Activated gamma-delta T cell treated with Interleukin-2 at 50 U/mL for 16 hours (primary cell): ENCODE measurements around the gene SGSM1.
"Not testable (repeated sequence)": the region's sequence is repeated elsewhere in the genome, so short reads cannot be mapped to it uniquely, and the experiment has no call there.

Source experiments
- DNase-seq: peaks from one replicate; pipeline ENCODE4 v3.0.0-alpha.2; 2020

SGSM1 gene

DNA sequence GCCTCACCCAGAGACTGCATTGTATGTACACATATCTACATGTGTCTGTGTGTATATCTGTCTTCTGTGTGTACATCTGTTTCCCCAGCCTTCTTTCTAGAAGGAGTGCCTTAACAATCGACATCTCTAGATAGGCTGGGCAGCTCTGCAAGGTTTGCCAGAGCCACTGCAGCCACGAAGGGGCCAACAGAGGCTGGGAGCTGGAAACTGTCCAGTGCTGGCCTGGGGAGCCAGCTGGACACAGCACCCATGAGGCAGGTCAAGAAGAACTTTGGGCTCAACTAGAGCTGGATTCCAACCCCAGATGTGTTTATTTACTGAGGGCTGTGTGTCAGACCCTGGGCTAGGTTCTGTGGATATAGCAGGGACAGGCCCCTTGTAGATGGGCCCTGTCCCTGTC, 3.3 kb downstream of the SGSM1 start:
- no peak for DNase-seq

DNA sequence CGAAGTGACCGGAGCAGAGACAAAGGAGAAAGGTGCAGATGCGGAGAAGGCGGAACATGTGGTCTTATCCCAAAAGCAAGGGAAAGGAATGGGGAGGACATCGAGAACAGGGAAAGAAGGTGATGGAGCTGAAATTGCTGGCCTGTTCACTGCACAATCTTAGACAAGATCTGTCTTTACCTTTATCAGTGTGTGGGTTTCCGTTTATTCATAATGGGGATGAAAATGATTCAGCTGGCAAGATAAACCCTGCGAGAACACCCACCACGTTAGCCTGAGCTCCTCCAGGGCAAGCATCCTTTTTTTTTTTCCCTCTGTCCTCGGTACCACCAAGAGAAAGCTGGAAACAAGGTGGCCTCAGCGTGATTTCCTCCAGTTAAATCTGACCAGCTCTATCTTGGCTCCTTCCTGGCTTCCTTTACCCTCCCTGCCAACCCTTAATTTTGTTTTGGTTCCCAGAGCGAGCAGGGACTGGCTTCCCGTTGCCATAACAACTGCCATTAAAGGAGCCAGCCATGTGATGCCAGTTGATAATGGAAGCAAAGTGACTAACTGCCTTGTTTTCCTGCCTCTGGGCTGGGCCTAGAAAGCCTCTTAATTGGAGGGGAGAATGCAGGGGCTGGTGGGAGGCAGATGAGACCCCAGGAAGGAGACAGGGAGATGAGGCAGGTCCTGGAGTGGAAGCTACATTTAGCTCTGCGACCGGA, 4.2 kb downstream of the SGSM1 start:
- no peak for DNase-seq

DNA sequence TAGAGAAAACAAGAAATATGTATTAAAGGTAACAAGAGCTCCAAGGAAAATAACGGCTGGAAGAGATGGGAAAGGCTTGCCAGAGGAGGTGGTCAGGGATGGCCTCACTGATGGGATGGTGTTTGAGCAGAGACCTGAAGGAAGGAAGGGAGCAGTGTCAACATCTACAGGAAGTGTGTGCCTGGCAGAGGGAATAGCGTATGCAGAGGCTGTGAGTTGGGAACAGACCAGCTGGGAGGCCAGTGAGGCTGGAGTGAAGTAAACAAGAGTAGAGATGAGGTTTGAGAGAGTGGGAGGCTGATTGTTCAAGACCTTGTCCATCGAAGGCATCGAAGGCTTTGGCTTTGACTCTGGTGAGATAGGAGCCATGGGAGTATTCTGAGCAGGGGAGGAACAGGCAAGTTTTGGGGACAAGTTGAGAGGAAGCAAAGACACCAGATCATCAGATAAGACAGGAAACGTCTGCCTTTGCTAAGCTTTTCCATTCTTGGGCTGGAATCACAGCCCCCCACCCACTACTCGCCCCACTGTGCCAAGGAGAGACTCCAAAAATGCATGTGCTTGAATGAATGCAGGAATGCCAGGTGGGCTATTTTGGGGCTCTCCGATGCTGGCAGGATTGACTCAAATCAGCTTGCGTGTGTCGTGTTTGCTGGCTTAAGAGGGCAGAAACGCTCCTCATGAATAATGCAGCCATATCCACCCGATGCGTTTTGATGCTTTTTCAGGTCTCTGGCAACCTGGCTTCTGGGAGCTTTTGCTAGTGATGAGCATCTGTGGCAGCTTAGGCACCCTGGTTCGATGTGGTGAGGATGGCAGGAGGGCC, 7.2 kb downstream of the SGSM1 start:
- DNase-seq: no peak

DNA sequence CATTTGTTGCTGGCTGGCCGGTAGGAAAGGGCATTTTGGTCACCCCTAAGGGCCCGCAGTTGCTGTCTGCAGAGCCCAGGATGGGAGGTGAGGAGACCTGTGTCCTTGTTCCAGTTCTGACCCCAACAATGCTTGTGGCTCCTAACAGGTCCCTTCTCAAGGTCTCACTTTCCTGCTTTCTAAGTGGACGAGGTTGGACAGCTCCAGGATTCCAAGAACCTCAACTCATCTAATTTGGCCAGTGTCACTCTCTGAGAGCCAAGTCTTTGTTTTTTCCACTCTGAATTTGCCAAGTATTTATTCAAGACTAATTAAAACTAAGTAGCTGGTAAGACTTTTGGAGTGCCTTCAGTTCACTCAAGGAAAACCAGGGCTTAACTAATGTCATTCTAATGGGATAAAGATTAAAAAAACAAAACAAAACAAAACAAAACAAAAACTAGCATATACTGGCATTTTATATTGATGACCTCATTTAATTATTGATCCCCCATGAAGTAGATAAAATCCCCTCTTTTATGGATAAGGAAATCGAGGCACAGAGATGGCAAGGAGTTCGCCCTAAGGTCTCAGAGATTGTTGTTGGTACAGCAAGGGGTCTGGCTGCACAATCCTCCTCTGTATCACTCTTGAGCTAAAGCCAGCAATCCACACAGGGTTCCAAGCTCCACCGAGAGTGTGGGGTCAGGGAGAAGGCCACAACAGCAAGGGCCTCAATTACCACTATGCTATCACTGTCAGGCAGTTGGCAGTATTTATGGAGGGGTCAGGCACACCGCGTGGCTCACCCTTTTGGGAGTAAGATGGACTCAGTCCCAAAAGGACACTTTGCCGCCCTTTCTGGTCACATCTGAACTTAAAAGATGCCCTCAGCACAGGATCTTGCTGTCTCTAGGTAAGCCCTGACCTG, 8.1 kb downstream of the SGSM1 start:
- DNase-seq: no peak

DNA sequence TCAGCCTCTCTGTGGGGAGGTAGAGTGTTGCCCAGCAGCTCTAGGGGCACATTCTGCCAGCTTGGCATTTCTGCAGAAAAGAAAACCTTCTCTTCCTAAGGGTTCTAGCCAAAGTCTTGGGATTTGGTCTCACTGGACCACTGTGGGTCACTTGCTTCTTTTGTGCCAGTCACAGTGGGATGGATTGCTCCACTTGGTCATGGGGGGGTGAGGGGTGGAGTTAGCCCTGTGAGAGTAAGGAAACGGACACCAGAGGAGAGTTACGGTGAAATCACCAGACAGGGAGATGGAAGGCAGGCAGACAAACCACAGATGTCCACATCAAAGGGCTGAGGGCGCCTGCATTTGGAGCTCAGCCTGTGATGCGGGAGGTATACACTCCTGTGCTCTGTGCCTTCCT, 10.8 kb downstream of the SGSM1 start:
- DNase-seq: no peak

DNA sequence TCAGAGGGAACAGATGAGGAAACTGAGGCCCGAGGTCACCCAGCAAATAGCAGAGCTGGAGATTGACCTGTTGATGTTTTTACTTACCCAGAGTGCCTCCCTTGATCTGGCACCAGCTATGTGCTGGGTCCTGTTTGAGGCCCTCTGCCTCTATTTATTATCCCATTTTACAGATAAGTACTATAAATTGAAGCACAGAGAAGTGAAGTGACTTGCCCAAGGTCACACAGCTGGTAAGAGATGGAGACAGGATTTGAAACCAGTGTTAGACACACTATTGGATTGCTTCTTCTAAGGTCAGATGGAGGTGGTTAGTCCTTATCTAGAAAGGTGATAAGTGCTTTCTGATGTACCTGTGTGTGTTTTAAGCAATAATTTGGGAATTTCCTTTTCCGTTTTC, 13.5 kb downstream of the SGSM1 start:
- DNase-seq: no peak

DNA sequence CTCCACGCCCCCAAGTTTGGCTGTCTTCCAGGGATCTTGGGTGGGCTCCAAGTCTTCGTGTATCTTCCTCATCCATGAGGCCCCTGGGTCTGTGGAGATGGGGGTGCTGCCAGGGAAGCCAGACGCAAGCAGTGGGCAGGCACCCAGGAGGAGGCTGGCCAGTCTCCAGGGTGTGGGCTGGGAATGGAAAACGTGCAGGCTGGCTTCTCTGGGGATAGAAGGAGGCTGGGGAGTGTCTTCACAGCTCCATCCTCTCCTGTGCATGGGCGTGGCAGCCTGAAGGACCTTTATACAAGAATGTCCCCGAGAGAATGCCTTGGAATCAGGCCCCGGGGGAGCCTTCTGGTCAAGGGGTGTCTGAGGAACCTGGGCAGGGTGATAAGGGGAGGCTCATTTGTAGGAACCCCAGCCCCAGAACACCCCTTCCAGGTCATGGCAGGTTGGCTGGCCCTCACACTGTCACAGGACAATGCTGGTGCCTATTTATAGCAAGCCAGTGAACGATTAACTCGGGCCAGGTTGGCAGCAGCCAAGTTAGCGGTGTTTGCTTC, 14.0 kb downstream of the SGSM1 start:
- DNase-seq: no peak

DNA sequence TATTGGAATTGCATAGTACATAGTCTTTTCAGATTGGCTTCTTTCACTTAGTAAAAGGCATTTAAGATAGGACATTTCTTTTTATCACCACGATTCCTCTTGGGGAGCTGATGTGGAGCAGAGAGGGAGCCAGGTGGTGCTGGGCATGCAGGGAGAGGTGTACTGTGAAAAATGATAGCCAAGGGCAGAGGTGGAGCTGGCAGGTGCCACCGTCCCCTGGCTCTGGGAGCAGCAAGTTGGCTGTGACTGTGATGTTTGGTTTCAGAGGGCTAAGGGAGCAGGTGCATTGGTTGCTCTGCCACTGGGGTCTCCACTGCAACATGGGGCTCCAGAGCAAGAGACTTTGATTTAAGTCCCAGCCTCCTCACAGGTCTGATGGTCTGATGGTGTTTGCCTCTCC, 16.5 kb downstream of the SGSM1 start:
- no peak for DNase-seq

DNA sequence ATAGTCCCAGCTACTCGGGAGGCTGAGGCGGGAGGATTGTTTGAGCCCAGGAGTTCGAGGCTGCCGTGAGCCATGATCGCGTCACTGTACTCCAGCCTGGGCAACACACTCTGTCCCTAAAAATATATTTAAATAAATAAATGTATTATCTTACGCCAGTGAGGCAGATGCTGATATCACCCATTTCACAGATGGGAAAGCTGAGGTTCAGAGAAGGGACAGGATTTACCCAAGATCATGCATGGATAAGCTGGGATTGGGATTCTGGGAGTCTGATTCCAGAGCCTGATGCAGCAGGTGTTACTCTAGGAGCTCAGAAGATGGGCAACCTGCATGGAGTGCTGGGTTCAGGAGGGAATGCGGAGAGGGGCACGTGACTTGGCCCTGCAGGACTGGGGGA, 17.8 kb downstream of the SGSM1 start:
- no peak for DNase-seq

DNA sequence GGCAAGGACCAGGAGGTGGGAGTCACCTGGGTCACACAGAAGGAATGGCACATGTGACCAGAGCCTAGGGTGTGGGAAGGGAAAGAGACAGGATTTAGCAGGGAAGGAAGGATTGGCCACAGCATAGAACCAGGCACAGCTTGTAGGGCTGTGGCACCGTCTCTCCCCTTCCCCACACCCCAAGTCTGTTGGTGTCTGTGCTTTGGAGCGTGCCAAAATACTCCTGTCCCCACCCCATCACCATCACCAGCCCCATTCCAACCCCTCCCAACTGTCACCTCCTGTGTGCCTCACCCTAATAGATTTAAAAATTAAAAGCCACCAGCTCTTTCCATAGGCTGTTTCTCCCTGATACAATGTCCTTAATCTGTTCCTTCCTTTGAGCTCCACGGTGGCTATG, 18.2 kb downstream of the SGSM1 start:
- no peak for DNase-seq

DNA sequence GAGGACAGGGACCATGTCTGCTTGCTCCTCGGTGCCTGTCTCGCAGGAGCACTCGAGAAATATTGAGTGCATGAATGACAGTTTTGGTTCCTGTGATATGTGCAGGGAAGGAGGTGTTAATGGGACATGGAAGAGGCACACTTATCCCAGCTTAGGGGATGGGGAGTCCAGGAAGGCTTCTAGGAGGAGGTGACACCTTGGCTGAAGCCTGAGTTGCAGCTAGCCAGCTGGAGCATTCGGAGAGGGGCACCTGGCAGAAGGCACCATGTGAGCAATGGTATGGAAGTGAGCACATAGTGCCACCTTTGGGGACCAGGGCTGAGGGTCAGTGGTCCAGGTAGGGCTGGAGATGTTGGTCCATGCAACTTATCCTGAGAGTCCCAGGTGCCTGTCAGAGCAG, 18.9 kb downstream of the SGSM1 start:
- DNase-seq: no peak

DNA sequence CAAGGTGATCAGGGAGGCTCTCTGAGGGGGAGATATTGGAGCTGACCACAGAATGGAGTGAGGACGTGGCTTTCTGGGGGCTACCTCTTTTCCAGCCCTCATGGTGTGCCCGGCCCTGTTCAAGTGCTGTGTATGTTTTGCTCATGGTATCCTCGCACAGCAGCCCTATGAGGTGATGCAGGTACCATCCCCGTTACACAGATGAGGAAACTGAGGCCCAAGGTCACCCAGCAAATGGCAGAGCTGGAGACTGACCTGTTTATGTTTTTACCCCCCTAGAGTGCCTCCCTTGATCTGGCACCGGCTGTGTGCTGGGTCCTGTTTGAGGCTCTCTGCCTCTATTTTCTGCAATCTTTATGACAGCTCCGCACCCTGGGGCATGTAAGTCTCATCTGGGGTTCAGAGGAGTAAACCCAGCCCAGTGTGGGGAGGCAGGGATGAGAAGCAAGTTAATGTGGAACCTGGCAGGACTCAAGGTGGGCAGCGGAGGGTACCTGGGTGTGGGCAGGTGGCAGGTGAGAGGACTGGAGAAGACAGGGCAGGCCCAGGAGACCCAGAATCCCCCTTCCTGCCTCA, 20.8 kb downstream of the SGSM1 start:
- no peak for DNase-seq

DNA sequence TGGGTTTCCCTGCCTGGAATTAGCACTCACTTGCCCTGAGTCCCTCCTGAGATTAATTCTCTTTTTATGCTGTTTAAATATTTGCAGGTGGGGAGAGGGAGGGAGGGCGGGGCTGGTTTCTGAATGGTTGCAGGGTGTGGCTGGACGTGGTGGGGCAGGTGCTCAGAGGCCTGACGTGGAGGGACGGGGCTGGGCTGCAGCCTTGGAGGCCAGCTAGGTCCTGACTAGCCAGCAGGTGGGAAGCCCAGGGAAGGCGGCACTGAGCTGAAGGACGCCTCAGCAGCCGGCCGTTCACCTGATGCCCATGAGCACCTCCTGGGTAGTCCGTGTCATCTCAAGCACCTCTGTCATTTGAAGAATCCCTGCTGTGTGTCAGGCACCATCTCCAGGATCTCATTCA, 21.3 kb downstream of the SGSM1 start:
- DNase-seq: no peak

DNA sequence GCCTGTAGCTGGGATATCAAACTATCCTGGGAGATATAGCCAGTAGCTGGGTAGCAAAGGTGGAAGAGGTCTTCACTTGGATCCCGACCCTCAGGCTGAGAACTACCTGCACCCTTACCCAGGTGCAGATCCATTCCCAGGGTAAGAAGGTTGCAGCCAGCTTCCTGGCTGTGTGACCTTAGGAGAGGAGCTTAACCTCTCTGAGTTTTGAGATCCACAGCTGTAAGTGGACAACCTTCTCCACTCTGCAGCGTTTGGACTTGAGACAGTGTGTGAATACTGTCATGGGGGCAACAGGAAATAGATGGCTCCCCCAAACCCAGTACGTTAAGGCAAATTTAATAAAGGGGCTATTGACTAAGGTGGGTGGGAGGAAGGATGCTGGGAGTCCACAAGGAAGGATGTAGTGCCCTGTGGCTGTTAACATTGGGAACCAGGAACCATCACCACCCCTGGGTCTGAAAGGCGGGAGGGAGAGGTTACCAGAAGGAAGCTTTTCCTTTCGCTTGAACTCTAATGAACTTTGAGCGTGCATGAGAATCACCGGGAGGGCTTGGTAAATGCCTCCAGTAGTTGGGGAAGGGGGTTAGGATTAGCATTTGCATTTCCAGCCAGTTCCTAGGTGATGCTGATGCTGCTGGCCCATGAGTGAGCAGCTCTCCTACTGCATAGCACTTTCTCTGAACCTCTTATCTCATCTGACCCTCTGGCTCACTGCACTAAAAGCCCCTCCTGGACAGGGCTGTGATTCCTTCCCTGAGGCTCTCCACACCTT, 24.4 kb downstream of the SGSM1 start:
- no peak for DNase-seq

DNA sequence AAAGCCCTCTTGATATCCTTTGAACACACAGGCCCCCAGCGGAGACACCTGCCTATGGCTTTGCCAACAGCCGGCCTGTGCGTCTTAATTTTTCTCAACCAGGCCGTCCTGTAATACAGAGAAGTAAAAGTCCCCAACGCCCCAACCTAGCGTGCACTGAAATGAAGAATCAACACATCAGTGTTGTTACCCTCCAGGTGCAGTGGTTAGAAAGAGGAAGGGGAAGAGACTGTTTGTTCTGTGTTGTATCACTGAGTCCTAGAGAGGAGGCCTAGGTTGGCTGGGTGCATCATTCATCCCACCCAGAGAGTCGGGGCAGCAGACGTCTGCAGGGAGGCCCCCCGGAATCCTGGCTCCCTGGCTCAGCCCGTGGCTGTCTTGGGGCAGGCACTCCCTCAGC, 25.7 kb downstream of the SGSM1 start:
- no peak for DNase-seq

DNA sequence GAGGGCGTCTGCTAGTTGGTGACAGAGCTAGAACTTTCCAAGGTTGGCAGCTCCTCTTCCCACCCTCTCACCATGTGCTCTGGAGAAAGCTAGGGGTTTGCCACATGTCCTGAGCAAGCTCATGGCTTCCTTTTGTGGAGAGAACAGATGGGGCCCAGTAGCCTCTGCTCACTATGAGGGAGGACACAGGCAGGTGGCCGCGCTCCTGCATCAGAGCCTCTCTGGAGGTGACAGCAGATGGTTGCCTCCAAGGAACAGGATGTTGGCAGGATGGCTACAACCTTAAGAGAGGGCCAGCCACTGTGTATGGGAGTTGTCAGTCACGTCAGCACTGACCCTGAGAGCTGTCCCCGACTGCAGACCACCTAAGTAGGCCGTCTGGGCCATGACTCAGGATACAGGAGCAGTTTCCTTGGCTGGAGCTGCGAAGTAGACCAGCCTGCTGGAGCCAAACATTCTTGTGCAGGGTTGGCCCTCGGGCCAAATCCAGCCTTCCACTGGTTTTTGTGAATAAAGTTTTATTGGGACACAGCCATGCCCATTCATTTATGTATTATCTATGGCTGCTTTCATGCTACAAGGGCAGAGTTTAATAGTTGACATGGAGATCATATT, 28.0 kb downstream of the SGSM1 start:
- no peak for DNase-seq

DNA sequence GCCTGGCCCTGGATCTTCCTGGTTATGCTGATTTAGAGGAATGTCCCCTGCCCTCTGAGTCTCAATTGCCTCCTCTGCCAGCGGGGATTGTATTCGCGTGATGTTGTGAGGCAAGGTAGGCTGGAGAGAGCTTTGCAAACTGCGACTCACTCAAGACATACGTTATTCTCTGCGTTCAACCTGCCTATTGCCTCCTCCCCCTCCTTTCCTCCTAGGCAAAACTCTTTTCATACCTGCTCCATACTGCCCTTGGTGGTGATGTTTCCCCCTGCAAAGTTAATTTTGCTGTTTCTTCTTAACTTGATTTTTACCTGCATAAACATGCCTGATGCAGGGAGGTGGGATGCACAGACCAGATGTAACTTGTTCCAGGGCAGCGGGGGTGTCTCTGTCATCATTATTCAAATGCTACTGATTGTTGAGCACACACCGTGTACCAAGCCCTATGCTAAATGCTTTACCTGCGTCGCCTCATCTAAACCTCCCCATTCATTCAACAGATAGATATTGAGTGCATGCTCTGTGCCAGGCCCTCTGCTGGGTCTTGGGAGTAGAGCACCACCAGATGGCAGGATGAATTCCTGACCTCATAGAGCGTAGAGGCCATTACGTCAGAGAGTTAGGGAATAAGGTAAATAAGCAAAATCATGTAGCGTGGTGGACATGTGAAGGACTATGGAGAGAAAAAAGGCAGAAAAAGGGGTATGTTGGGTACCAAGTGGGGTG, 29.0 kb downstream of the SGSM1 start:
- DNase-seq: no peak

DNA sequence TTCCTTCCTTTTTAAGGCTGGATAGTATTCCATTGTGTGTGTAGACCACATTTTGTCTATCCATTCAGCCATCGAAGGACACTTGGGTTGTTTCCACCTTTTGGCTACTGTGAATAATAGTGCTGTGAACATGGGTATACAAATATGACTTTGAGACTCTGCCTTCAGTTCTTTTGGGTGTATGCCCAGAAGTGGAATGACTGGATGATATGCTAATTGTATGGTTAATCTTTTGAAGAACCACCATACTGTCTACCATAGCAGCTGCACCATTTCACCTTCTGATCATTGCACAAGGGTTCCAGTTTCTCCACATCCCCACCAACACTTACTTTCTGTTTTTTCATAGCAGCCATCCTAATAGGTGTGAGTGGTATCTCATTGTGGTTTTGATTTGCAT, 30.3 kb downstream of the SGSM1 start:
- no peak for DNase-seq

DNA sequence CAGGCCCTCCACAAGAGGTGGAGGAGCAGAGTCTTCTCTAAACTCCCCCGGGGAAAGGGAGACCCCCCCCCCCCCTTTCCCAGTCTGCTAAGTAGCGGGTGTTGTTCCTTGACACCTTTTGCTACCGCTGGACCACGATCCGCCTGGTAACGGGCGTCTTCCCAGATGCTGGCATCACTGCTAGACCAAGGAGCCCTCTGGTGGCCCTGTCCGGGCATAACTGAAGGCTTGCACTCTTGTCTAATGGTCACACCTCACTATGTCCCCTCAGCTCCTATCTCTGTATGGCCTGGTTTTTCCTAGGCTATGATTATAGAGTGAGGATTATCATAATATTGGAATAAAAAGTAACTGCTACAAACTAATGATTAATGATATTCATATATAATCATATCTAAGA, 31.5 kb downstream of the SGSM1 start:
- not testable (repeated sequence) for DNase-seq

DNA sequence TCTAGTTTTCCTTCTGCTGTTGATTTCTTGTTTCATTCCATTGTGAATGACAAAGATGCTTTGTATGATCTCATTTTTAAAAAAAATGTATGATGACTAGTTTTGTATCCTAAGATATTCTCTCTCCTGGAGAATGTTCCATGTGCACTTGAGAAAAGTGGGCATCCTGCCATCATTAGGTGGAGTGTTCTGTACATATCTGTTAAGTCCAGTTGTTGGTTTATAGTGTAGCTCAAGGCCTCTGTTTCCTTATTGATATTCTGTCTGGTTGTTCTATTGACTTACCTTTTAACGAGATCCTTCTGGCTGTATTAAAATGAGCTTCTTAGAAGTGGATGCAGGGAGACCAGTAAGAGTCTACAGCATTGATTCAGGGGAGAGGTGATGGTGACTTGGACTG, 35.2 kb downstream of the SGSM1 start:
- no peak for DNase-seq

DNA sequence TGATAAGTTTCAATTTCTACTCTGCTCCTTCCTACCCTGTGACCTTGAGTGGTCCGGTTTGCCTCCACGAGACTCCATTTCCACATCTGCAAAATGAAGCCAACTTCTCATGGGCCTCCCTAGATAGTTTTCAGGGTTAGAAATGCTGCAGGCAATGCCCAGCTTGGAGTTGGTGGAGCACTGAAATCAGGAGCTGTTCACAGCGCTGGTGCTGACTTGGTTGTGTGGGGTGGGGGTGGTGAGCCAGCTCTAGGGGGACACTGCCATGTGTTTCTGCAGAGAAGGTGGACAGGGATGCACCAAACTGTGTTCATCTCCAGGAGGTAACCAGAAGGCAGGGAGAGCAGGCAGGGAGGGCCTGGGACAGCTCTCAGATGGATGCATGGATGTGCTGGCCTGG, 37.0 kb downstream of the SGSM1 start:
- DNase-seq: no peak
